WTC11 (cell line): ENCODE data around the gene CES3.

ENCODE experiments used
- CTCF ChIP-seq: fragments of 200-600 bp; IDR thresholded peaks from 2 replicates; pipeline ENCODE4 v1.8.0; 2022; ENCODE audit warnings: antibody characterized with exemption
- NR2C2 ChIP-seq: sonication (generic); formaldehyde crosslinking; IDR thresholded peaks from 2 replicates; pipeline ENCODE4 v1.8.0; 2022; ENCODE audit warnings: mild to moderate bottlenecking, missing genetic modification reagents
- ZNF121 ChIP-seq: sonication (generic); formaldehyde crosslinking; IDR thresholded peaks from 2 replicates; pipeline ENCODE4 v1.8.0; 2023; ENCODE audit warnings: missing genetic modification reagents

GRCh38 chr16:67016681-67017420, 55.8 kb downstream of the CES3 start:
- TF ChIP-seq CTCF (no peak), NR2C2 (CRISPR knock-in tag) (no peak), ZNF121 (CRISPR knock-in tag) (no peak)
